ENCODE measurements around the gene TP53I11. TPM values are rescaled to one million over a fixed set of nuclear protein-coding genes. Genes with fewer than 3 reads are reported as not detected.

Gene TP53I11
- total RNA-seq, 4 donors from 2014 or later: 24.7 to 107 (median 46.3) TPM

DNA sequence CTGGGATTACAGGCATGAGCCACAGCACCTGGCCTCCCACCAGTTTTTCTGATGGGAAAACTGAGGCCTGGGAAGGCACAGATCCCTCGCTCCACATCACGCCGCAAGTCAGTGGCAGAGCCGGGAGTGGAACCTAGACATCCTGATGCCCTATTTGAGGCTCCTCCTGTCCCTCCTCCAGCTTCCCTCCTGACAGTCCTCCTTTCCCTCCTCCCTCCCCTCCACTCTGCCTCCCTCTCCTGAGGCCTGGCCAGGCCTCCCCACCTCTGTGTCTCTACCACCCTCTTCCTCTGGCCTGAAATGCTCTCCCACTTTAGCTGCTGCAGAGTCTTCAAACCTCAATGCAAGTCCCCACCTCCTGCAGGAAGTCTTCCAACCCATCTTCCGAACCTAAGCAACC lies 13.3 kb upstream of the TP53I11 start:
- TF ChIP-seq, protein P1, sequence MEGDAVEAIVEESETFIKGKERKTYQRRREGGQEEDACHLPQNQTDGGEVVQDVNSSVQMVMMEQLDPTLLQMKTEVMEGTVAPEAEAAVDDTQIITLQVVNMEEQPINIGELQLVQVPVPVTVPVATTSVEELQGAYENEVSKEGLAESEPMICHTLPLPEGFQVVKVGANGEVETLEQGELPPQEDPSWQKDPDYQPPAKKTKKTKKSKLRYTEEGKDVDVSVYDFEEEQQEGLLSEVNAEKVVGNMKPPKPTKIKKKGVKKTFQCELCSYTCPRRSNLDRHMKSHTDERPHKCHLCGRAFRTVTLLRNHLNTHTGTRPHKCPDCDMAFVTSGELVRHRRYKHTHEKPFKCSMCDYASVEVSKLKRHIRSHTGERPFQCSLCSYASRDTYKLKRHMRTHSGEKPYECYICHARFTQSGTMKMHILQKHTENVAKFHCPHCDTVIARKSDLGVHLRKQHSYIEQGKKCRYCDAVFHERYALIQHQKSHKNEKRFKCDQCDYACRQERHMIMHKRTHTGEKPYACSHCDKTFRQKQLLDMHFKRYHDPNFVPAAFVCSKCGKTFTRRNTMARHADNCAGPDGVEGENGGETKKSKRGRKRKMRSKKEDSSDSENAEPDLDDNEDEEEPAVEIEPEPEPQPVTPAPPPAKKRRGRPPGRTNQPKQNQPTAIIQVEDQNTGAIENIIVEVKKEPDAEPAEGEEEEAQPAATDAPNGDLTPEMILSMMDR (IDR thresholded peaks at IDR 0.05; ENCODE audit: low read depth): no peak

DNA sequence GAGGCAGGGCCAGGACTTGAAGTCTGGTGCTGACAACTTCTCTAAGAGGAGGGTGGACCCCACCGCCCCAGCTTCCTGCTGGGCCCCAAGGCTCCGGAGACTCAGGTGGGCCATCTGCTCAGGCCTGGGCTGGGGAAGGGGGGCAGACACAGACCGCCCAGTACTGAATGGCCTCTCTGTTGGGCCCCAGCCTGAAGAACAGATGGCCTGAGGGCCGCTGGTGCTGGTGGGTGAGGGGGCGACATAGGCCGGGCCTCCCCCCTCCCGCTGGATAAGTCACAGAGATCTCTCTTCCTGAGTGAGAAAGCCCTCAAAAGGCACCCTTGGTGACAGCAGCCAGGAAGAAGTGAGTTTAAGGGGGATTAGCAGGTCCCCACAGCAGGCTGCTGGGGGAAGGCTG lies 12.5 kb upstream of the TP53I11 start:
- TF ChIP-seq, protein P1 (IDR thresholded peaks at IDR 0.05; ENCODE audit: low read depth): no peak

DNA sequence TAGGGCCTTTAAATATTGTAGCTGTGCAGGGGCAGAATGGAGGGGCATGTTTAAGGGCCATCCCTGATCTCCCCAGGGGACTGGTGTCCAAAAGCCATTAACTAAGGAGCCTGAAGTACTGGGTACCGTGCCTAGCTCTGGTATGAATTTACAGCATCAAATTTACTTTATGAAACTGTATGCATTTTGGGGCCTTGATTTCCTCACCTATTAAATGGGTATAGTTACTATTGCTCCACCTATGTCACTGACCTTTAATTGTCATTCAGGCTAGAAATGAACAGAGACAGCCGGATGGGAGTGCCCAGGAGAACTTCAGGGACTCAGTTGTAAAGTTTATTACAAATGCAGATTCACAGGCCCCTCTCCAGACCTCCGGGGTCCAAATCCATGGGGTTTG lies 11.8 kb upstream of the TP53I11 start:
- TF ChIP-seq, protein P1 (IDR thresholded peaks at IDR 0.05; ENCODE audit: low read depth): no peak

DNA sequence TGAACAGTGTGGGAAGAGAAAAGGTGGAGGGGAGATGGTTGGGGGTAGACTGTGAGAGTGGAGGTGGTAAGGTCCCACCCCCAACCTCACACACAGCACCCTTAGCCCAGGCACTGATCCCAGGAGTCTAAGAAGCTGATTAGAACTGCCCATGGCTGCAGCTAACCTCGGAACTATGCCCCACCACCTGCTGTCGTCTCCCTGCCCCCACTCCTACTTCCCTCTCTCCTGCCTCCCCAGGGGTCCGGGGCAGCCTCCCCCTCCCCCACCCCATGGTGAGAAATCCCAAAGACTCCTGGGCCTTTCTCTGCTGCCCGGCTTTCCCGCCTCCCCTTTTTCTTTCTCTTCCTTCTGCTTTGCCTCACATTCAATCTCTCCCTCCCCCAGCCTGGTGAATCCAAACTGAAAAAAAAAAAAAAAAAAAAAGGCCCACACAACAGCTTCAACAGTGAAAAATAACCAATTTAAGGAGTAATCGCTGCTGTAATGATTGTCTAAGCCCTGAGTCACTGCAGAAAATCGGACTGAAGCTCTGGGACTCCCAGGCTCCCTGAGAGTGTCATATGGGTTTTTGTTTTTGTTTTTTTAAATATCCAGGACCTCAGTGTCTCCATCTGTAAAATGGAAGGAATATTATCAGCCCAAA lies 9.6 kb upstream of the TP53I11 start:
- TF ChIP-seq, protein P1 (IDR thresholded peaks at IDR 0.05; ENCODE audit: low read depth): no peak

DNA sequence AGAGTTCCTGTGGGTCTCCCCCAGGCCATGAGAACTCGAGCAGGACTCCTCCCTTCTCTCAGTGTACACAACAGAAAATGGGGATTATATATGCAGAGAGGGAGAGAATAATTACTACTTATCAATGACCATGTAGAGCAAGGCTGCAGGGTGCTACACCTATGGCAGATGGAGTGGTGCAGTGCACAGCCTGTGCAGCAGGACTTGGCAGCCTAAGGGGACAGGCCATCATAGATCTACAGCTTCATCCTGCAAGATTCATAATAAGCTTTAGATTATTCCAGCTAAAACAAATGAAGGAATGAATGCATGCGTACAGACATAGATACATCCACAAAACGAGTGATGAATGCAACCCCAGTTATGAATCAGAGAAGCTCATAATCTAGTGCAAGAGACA lies 8.4 kb upstream of the TP53I11 start:
- TF ChIP-seq, protein P1 (IDR thresholded peaks at IDR 0.05; ENCODE audit: low read depth): no peak

DNA sequence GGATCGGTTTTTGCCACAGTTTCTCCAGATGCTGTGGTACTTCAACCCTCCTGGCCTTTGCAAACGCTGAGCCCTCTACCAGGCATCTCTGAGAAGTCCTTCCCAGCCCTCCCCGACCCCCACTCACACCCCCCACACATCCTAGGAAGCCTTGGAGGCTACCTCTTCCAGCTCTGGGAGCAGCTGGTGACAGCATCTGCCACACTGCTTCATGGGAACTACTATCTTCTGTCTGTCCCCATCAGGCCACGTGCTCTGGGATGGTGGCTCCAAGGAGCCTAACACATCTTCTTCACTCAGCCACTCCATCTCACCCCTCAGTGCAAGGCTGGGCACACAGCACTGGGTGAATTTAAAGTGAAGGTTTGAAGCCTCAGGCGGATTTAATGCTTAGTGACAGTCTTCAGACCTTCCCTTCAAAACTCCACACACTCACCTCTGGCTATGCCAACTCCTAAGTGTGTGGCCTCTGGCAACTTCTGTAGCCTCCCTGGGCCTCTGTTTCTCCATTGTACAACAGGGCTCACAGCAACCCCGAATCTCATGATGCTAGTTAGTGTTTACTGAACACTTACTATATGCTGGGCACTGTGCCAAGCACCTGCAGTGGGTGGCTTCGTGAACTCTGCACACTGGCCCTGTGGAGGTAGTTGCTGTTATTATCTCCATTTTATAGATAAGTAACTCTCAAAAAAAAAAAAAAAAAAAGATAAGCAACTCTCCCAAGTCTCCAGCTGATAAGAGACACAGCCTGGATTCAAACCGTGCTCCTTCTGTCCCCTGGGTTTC lies 7.3 kb upstream of the TP53I11 start:
- TF ChIP-seq, protein P1 (IDR thresholded peaks at IDR 0.05; ENCODE audit: low read depth): no peak

DNA sequence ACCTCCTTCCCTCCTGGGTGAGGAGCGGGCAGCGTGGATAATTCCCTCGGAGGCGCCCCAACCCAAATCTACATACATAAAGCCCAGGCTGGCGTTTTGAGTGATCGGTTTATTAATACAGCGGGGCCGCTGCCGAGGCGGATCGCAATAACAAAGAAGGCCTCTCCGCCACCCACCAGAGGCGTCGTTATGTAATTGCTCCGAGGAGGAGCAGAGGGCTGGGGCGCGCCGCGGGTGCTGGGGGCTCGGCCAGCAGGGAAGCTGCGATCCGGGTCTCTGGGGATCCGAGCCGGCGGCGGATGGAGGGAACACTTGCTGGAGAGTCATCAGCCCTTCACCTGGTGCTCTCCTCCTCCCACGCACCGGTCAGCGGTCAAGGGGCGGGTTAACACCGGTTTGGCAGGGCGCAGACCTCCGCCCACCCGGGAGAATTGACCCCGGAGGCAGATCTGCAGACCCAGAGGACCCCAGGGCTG lies 6.4 kb upstream of the TP53I11 start:
- TF ChIP-seq, protein P1 (IDR thresholded peaks at IDR 0.05; ENCODE audit: low read depth): no peak
